Fibroblast of lung (primary cell): Measurements from ENCODE around the gene NAB1. TPM values are rescaled to one million over a fixed set of nuclear protein-coding genes. Genes with fewer than 3 reads are reported as not detected.

Experiments used
- DNase-seq, 2 donors: peaks; one replicate each; pipeline versions ENCODE4 v3.0.0 to v3.0.0-alpha.2; 2010; ENCODE audit warnings: low read depth in 2 of 2
- H2AFZ ChIP-seq: 2 replicates; pipeline ENCODE4 v1.5.1; 2012; ENCODE audit warnings: low read length, control low read depth, inconsistent platforms
- H3K27ac ChIP-seq: 2 replicates; pipeline ENCODE4 v1.5.1; 2011; ENCODE audit warnings: low read length, control low read depth; ENCODE audit not compliant: insufficient read depth
- H3K27me3 ChIP-seq: 2 replicates; pipeline ENCODE4 v1.5.1; 2011; ENCODE audit warnings: mild to moderate bottlenecking, low read length; ENCODE audit not compliant: control insufficient read depth, insufficient read depth
- H3K36me3 ChIP-seq: 2 replicates; pipeline ENCODE4 v1.5.1; 2011; ENCODE audit warnings: low read length; ENCODE audit not compliant: control insufficient read depth, insufficient read depth
- H3K4me1 ChIP-seq: 2 replicates; pipeline ENCODE4 v1.5.1; 2011; ENCODE audit warnings: low read length; ENCODE audit not compliant: control insufficient read depth, insufficient read depth; ENCODE audit errors: extremely low read depth
- H3K4me2 ChIP-seq: 2 replicates; pipeline ENCODE4 v1.5.1; 2011; ENCODE audit warnings: low read length, control low read depth; ENCODE audit not compliant: insufficient read depth; ENCODE audit errors: extremely low read depth
- H3K4me3 ChIP-seq, 4 experiments: fragments of 200-600 bp in 1 of 4; sonication (generic) in 1 of 4; replicated peaks in 1 of 4; 2 replicates each; pipeline ENCODE4 v1.5.1; 2011 to 2016; ENCODE audit warnings: low read length in 4 of 4, low read depth in 3 of 4, mild to moderate bottlenecking in 3 of 4, control low read depth in 2 of 4, inconsistent platforms in 1 of 4, mixed read lengths in 1 of 4; ENCODE audit not compliant: insufficient read depth in 1 of 4; ENCODE audit errors: control extremely low read depth in 1 of 4
- H3K79me2 ChIP-seq: 2 replicates; pipeline ENCODE4 v1.5.1; 2012; ENCODE audit warnings: mild to moderate bottlenecking, low read length, inconsistent platforms; ENCODE audit not compliant: control insufficient read depth, insufficient read depth
- H3K9ac ChIP-seq: 2 replicates; pipeline ENCODE4 v1.5.1; 2011; ENCODE audit warnings: mild to moderate bottlenecking, low read length, control low read depth; ENCODE audit not compliant: insufficient read depth
- H3K9me3 ChIP-seq: 2 replicates; pipeline ENCODE4 v1.5.1; 2012; ENCODE audit warnings: low read depth, low read length; ENCODE audit not compliant: control insufficient read depth, insufficient read depth
- H4K20me1 ChIP-seq: 2 replicates; pipeline ENCODE4 v1.5.1; 2011; ENCODE audit warnings: low read length; ENCODE audit not compliant: control insufficient read depth, insufficient read depth; ENCODE audit errors: extremely low read depth
- CTCF ChIP-seq, 2 donors: IDR thresholded peaks in 1 of 2; conservative IDR thresholded peaks in 1 of 2; 1 replicate in 1 of 2; 2 replicates in 1 of 2; pipeline ENCODE4 v1.5.1; 2011 to 2012; ENCODE audit warnings: low read length in 2 of 2, control low read depth in 1 of 2, inconsistent platforms in 1 of 2, low read depth in 1 of 2, mild to moderate bottlenecking in 1 of 2
- EZH2 ChIP-seq: IDR thresholded peaks from 2 replicates; pipeline ENCODE4 v1.5.1; 2012; ENCODE audit warnings: low read length, control low read depth, mild to moderate bottlenecking; ENCODE audit errors: missing control alignments
- polyA plus RNA-seq, 2 donors: library from polyadenylated mRNA; depleted of rRNA in 1 of 2; stranded (reverse) in 1 of 2; unstranded in 1 of 2; fragments of >200 nt; gene quantifications; 2 replicates each; pipeline ENCODE4 v1.2.1, GENCODE V29; 2011 to 2012; ENCODE audit warnings: missing spikeins in 1 of 2
- total RNA-seq: library from RNA; depleted of rRNA; stranded (reverse); fragments of >200 nt; gene quantifications from 2 replicates; pipeline ENCODE4 v1.2.1, GENCODE V29; 2014

The NAB1 gene
- total and polyA plus RNA-seq, 2 donors (not counting 1 experiment from before 2014, with no cell fraction given), result 18.3 to 46.6 TPM

DNA sequence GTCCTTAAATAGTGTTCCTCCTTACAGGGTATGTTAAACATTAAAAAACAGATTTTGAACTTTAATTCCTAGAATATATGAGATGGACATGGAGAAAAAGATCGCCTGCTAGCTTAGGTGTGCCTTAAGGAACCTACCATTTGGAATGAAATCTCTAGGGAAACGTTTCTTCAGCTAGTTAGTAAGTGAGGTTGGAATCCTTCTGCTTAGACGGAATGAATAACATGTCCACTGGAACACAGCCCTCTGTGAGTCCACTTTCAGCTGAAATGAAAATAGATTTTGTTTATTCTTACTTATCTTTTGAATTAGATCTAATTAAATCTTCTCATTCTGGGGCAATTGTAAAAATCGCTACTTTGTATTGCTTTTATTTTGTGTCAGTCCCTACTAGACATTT, 28.4 kb downstream of the NAB1 start:
- H3K9ac ChIP-seq, result no peak overlapping the region
- no peak overlapping the region for H3K27ac ChIP-seq
- H3K4me3 ChIP-seq, result no peak overlapping the region
- no peaks in the 10 kb centered on the region for H3K27me3 ChIP-seq
- TF ChIP-seq CTCF (conservative IDR thresholded peaks at IDR 0.05 in 1 of 2, IDR thresholded peaks at IDR 0.05 in 1 of 2; ENCODE audit: low read depth in 1 of 2, low read length in 2 of 2) (no peak), EZH2 (no peak)
- no peaks in the 10 kb centered on the region for H3K9me3 ChIP-seq
- H3K36me3 ChIP-seq, result peaks cover 2% of the 10 kb centered on the region
- peak in 1 of 2 donors; percentile 43 for DNase-seq
- H3K4me2 ChIP-seq, result no peak overlapping the region
- H2AFZ ChIP-seq, result no peak overlapping the region
- H3K4me1 ChIP-seq, result no peaks in the 10 kb centered on the region
- H4K20me1 ChIP-seq, result no peaks in the 10 kb centered on the region
- H3K79me2 ChIP-seq, result no peaks in the 10 kb centered on the region

DNA sequence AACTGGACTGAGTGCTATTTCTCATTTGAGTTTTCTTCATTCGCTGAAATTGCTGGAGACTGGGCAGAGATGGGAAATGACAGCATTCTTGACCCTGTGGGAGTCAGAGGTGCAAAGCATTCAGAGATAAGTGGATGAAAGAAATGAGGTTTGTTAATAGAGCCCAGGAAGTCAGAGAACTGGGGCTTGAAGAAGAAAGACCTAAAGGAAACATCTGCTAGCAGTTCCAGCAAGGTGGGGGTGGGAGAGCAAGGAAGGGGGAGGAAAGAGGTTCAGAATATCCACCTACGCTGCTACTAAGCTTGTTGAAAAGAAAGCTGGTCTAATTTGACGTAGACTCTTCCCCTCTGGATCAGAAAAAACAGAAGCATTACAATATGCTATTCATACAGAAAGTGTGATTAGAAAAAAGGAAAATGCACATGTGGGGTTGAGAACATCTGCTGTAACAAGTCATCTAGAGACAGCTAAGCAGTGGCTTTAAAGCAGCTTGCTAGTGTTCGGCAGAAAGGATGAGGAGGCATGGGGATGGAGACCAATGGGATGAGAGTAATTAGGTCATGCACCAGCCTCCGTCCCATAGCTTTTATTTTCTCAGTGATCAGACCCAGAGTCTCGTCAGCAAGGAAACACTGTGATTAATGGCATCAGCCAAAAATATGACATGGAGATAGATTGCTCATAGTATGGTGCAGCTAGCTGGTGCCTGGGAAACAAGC, 29.7 kb downstream of the NAB1 start:
- Histone ChIP-seq H3K27me3 (no peaks in the 10 kb centered on the region), H3K79me2 (no peaks in the 10 kb centered on the region), H3K9ac (no peak overlapping the region), H3K4me2 (no peak overlapping the region), H3K4me3 (no peak overlapping the region), H3K36me3 (peaks cover 2% of the 10 kb centered on the region), H4K20me1 (no peaks in the 10 kb centered on the region), H2AFZ (no peak overlapping the region), H3K27ac (no peak overlapping the region), H3K9me3 (no peaks in the 10 kb centered on the region), H3K4me1 (no peaks in the 10 kb centered on the region)
- peak in 1 of 2 donors; percentile 58 for DNase-seq
- no peak for TF ChIP-seq CTCF (conservative IDR thresholded peaks at IDR 0.05 in 1 of 2, IDR thresholded peaks at IDR 0.05 in 1 of 2; ENCODE audit: low read depth in 1 of 2, low read length in 2 of 2)
- TF ChIP-seq EZH2, result no peak

GRCh38 chr2:190679391-190679790, 30.5 kb downstream of the NAB1 start:
- H3K27ac ChIP-seq, result no peak overlapping the region
- no peak overlapping the region for H3K9ac ChIP-seq
- no peaks in the 10 kb centered on the region for H3K4me1 ChIP-seq
- no peak for DNase-seq
- H3K4me2 ChIP-seq, result no peak overlapping the region
- H4K20me1 ChIP-seq, result no peaks in the 10 kb centered on the region
- H3K36me3 ChIP-seq, result no peaks in the 10 kb centered on the region
- H2AFZ ChIP-seq, result no peak overlapping the region
- H3K79me2 ChIP-seq, result no peaks in the 10 kb centered on the region
- H3K4me3 ChIP-seq, result no peak overlapping the region
- no peaks in the 10 kb centered on the region for H3K9me3 ChIP-seq
- TF ChIP-seq EZH2, result no peak
- TF ChIP-seq CTCF (conservative IDR thresholded peaks at IDR 0.05 in 1 of 2, IDR thresholded peaks at IDR 0.05 in 1 of 2; ENCODE audit: low read depth in 1 of 2, low read length in 2 of 2), result no peak
- H3K27me3 ChIP-seq, result no peaks in the 10 kb centered on the region
